Chondrocyte (in vitro differentiated cells): ENCODE measurements around the gene CP. TPM values are rescaled to one million over a fixed set of nuclear protein-coding genes. Genes with fewer than 3 reads are reported as not detected.

ENCODE experiments used
- DNase-seq: peaks from one replicate; pipeline ENCODE4 v3.0.0; 2021; ENCODE audit warnings: mixed read lengths, low spot score
- H3K27ac Mint-ChIP-seq: one replicate; pipeline ENCODE4 v1.8.0; 2021; ENCODE audit warnings: mild to moderate bottlenecking, moderate library complexity, mixed read lengths; ENCODE audit not compliant: unreplicated experiment
- H3K27me3 Mint-ChIP-seq: 2 replicates; pipeline ENCODE4 v1.8.0; 2021; ENCODE audit warnings: low read depth, mixed read lengths
- H3K36me3 Mint-ChIP-seq: 2 replicates; pipeline ENCODE4 v1.8.0; 2021; ENCODE audit warnings: low read depth, mixed read lengths
- H3K4me1 Mint-ChIP-seq: 2 replicates; pipeline ENCODE4 v1.8.0; 2021; ENCODE audit warnings: low read depth, mild to moderate bottlenecking, mixed read lengths
- H3K4me3 Mint-ChIP-seq: one replicate; pipeline ENCODE4 v1.8.0; 2021; ENCODE audit warnings: mild to moderate bottlenecking, moderate library complexity, mixed read lengths; ENCODE audit not compliant: unreplicated experiment
- H3K9me3 Mint-ChIP-seq: 2 replicates; pipeline ENCODE4 v1.8.0; 2021; ENCODE audit warnings: low read depth, mixed read lengths
- total RNA-seq: library from RNA; stranded (reverse); gene quantifications from 3 replicates; pipeline ENCODE4 v1.2.1, GENCODE V29; 2021
- TF ChIP-seq, protein P1 (sequence below): fragments of 200-600 bp; sonication (generic); IDR thresholded peaks from 2 replicates; pipeline ENCODE4 v1.5.0; 2021; ENCODE audit warnings: antibody characterized with exemption, mild to moderate bottlenecking, moderate library complexity

CP gene
- total RNA-seq, 1 donor from 2014 or later, result not detected

DNA sequence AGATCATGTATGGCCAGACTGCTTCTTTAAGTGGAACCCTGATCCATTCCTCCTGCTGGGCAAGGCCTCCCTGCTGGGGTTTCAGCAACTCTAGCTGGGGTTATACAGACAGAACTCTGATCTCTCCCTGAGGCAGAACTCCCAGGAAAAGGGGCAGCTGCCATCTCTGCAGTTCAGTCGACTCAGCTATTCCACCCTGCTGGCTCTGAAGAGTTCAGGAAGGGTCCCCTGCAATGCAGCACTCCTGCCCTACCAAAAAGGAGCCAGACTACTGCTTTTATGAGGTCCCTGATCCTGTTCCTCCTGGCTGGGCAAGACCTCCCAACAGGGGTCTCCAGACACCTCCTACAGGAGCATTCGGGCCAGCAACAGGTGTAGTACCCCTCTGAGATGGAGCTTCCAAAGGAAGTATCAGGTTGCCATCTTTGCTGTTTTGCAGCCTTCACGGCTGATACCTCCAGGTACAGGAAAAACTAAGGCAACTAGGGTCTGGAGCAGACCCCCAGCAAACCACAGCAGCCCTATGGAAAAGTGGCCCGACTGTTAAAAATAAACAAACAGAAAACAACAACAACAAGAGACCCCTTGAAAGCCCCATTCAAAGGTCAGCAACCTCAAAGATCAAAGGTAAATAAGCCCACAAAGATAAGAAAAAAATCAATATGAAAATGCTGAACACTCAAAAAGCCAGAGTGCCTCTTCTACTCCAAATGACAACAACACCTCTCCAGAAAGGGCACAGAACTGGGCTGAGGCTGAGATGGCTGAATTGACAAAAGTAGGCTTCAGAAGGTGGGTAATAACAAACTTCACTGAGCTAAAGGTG, 14.2 kb upstream of the CP start:
- Mint-ChIP-seq H3K4me1 (peaks cover 3% of the 10 kb centered on the region), H3K4me3 (no peak overlapping the region), H3K27ac (no peak overlapping the region), H3K36me3 (peaks cover 5% of the 10 kb centered on the region), H3K27me3 (peaks cover 1% of the 10 kb centered on the region), H3K9me3 (peaks cover 4% of the 10 kb centered on the region)
- TF ChIP-seq, protein P1, sequence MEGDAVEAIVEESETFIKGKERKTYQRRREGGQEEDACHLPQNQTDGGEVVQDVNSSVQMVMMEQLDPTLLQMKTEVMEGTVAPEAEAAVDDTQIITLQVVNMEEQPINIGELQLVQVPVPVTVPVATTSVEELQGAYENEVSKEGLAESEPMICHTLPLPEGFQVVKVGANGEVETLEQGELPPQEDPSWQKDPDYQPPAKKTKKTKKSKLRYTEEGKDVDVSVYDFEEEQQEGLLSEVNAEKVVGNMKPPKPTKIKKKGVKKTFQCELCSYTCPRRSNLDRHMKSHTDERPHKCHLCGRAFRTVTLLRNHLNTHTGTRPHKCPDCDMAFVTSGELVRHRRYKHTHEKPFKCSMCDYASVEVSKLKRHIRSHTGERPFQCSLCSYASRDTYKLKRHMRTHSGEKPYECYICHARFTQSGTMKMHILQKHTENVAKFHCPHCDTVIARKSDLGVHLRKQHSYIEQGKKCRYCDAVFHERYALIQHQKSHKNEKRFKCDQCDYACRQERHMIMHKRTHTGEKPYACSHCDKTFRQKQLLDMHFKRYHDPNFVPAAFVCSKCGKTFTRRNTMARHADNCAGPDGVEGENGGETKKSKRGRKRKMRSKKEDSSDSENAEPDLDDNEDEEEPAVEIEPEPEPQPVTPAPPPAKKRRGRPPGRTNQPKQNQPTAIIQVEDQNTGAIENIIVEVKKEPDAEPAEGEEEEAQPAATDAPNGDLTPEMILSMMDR, result no peak
- DNase-seq, result no peak

DNA sequence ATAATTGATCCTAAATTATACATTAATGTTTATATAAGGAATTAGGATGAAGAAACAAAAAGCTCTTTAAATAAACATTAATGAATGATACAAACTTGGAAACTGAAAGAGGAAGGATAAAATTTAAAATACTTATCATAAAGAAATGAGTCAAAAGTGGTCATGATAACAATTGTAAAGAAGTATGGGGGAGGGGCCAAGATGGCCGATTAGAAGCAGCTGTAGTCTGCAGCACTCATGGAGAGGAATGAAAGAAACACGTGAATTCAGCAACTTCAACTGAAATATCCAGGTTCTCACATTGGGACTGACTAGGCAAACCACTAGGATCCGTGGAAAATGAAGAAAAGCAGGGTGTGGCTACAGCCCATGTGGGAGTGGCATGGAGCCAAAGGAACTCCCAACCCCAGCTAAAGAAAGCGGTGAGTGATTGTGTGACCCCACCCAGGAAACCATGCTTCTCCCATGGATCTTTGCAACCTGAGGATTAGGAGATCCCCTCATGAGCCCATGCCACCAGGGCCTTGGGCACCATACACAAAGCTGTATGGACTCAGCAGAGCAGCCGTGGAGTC, 13.1 kb upstream of the CP start:
- Mint-ChIP-seq H3K27ac (no peak overlapping the region), H3K36me3 (peaks cover 5% of the 10 kb centered on the region)
- TF ChIP-seq, protein P1, result no peak

DNA sequence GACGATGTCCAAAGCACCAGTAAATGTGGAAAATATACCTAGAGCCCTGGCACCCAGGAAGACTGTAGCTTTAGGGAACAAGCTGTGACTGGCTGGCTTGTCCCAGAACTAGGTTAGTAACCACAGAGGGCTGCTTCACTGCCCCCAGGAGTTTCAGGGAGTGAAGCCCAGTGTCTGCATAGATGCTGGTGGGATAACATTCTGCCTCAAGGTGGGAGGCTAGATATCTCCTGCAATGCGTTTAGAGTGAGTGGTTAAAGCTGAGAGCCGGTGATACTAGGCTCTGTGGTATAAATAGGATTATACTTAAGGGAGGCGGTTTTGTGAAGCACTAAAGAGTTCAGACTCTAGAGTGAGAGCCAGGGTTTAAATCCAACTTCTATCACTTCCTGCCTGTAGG, 11.7 kb upstream of the CP start:
- H3K36me3 Mint-ChIP-seq, result peaks cover 5% of the 10 kb centered on the region
- no peak overlapping the region for H3K27ac Mint-ChIP-seq
- TF ChIP-seq, protein P1, result no peak
- no peak for DNase-seq
- peaks cover 1% of the 10 kb centered on the region for H3K27me3 Mint-ChIP-seq
- H3K4me1 Mint-ChIP-seq, result peaks cover 3% of the 10 kb centered on the region
- peaks cover 3% of the 10 kb centered on the region for H3K9me3 Mint-ChIP-seq
- no peak overlapping the region for H3K4me3 Mint-ChIP-seq

More for the DNA sequence above, 13.1 kb upstream of the CP start:
- Mint-ChIP-seq H3K9me3 (peaks cover 4% of the 10 kb centered on the region), H3K4me1 (peaks cover 3% of the 10 kb centered on the region), H3K4me3 (no peak overlapping the region), H3K27me3 (peaks cover 1% of the 10 kb centered on the region)
- DNase-seq, result no peak

DNA sequence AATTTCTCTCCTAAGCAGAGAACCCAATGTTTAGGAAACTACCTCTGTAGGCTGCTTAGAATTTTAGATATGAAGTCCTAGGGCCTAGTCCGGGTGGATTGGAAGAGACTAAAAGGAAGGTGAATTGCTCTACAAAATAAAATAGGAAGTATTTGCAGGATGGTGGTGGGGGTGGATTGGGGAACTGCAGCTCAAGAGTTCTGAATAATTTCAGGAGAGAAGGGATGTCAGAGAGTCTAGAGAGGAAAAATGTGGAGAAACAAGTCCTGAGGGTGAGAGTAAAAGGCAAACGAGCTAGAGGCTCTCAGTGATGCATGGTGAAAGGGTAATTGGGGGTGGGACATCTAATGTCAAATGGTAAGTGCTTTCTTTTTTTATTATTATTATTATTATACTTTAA, 10.2 kb upstream of the CP start:
- Mint-ChIP-seq H3K4me3 (no peak overlapping the region), H3K27me3 (peaks cover 1% of the 10 kb centered on the region), H3K9me3 (no peaks in the 10 kb centered on the region), H3K4me1 (peaks cover 12% of the 10 kb centered on the region), H3K27ac (no peak overlapping the region), H3K36me3 (peaks cover 5% of the 10 kb centered on the region)
- TF ChIP-seq, protein P1, result no peak
- no peak for DNase-seq

DNA sequence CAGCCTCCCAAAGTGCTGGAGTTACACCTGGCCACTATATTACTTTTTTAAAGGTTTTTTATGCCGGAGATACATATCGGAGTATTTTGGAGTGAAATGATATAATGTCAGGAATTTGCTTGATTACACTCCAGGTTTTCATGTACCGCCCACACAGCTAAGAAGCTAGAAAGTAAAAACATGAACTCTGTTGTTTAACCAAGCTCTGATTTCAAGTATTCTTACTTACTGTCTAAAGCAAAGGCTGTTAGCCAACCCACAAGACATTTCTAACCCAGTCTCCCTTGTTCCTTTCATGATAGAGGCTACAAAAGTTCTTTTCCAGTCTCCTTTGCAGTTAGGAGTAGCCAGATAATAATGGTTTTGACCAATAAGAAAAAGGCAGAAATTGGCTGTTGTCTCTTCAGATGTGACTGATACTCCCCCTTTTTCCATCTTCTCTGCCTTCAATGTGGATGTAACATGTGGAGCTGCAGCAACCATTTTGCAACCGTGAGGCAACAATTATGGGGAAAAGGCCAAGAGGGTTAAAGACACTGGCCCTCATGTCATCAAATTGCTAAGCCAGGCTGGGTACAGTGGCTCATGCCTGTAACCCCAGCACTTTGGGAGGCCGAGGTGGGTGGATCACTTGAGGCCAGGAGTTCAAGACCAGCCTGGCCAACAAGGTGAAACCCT, 6.1 kb upstream of the CP start:
- H3K9me3 Mint-ChIP-seq, result no peaks in the 10 kb centered on the region
- peaks cover 30% of the 10 kb centered on the region for H3K4me1 Mint-ChIP-seq
- H3K36me3 Mint-ChIP-seq, result peaks cover 1% of the 10 kb centered on the region
- peaks cover 1% of the 10 kb centered on the region for H3K27me3 Mint-ChIP-seq
- TF ChIP-seq, protein P1, result no peak
- H3K4me3 Mint-ChIP-seq, result no peak overlapping the region
- H3K27ac Mint-ChIP-seq, result no peak overlapping the region
- no peak for DNase-seq
